ENCODE measurements around the gene EIF1AD. TPM values are rescaled to one million over a fixed set of nuclear protein-coding genes. Genes with fewer than 3 reads are reported as not detected.
"Not testable (repeated sequence)": the region's sequence is repeated elsewhere in the genome, so short reads cannot be mapped to it uniquely, and the experiment has no call there.

The EIF1AD gene
- total and polyA plus RNA-seq, 2 of the 8 experiments (the other 6 are each of a cell fraction or from before 2014, with no cell fraction given) = 32.6 to 39.9 TPM

DNA sequence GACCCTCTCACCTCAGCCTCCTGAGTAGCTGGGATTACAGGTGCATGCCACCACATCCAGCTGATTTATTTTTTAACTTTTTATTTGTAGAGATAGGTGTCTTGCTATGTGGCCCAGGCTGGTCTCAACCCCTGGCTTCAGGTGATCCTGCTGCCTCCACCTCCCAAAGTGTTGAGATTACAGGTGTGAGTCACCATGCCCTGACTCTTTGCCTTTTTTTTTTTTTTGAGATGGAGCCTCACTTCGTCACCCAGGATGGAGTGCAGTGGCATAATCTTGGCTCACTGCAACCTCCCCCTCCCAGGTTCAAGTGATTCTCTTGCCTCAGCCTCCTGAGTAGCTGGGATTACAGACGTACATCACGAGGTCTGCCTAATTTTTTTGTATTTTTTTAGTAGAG, 50.3 kb downstream of the EIF1AD start:
- not testable (repeated sequence) for H3K56ac ChIP-seq (replicated peaks; ENCODE audit: insufficient read length, low read depth, low read length); H3K23me2 ChIP-seq (ENCODE audit: low read depth, low read length); H2AK5ac ChIP-seq (ENCODE audit: low read depth, low read length); H3K27me3 ChIP-seq (replicated peaks in 1 of 4; ENCODE audit: control insufficient read depth in 3 of 4, extremely low read depth in 1 of 4, insufficient read depth in 3 of 4, low read length in 3 of 4); H3K4me1 ChIP-seq (replicated peaks in 1 of 4; ENCODE audit: control insufficient read depth in 3 of 4, insufficient read depth in 4 of 4, low read length in 3 of 4); H3K36me3 ChIP-seq (ENCODE audit: control insufficient read depth in 2 of 4, insufficient read depth in 4 of 4, low read length in 3 of 4); H4K91ac ChIP-seq (replicated peaks; ENCODE audit: insufficient read length, low read length); H3K18ac ChIP-seq (ENCODE audit: extremely low read depth, low read length); H3K4ac ChIP-seq (replicated peaks; ENCODE audit: insufficient read length, low read depth, low read length); H2BK5ac ChIP-seq (ENCODE audit: low read depth, low read length); H4K20me1 ChIP-seq (replicated peaks in 1 of 2; ENCODE audit: control insufficient read depth in 1 of 2, insufficient read depth in 2 of 2, low read length in 2 of 2); H3K9me3 ChIP-seq (ENCODE audit: insufficient read depth in 2 of 2, low read depth in 1 of 2, low read length in 1 of 2); H2AFZ ChIP-seq (ENCODE audit: low read length); H2BK20ac ChIP-seq (ENCODE audit: low read length); H3K27ac ChIP-seq (ENCODE audit: low read depth, low read length); FAIRE-seq; H3K79me1 ChIP-seq (ENCODE audit: low read depth, low read length); H3K4me2 ChIP-seq (ENCODE audit: insufficient read depth in 1 of 2, low read depth in 2 of 2, low read length in 2 of 2); H3K9ac ChIP-seq (replicated peaks in 1 of 4; ENCODE audit: extremely low read depth in 1 of 4, low read depth in 3 of 4, low read length in 3 of 4); H3K23ac ChIP-seq (ENCODE audit: insufficient read length); H3K4me3 ChIP-seq (ENCODE audit: extremely low read depth in 1 of 4, insufficient read depth in 2 of 4, low read depth in 3 of 4, low read length in 4 of 4); H2BK12ac ChIP-seq (ENCODE audit: low read depth, low read length); DNase-seq (ENCODE audit: low read depth in 1 of 2, low spot score in 2 of 2); H4K5ac ChIP-seq (ENCODE audit: insufficient read length, low read depth, low read length); H2BK15ac ChIP-seq (ENCODE audit: low read length); H3K79me2 ChIP-seq (ENCODE audit: control insufficient read depth in 1 of 2, insufficient read depth in 2 of 2, low read length in 2 of 2); H2BK120ac ChIP-seq (replicated peaks; ENCODE audit: low read depth, low read length); H4K8ac ChIP-seq (ENCODE audit: extremely low read depth, insufficient read depth, low read length); H3K14ac ChIP-seq (ENCODE audit: insufficient read length)
- 67% methylated on average over 3 of the region's 3 CpGs; no CpG with 5 or more reads in 1 of the 2 experiments for WGBS, 2 experiments (ENCODE audit: extremely low coverage in 1 of 2, insufficient coverage in 1 of 2, insufficient read length in 1 of 2, insufficient replicate concordance in 2 of 2, low coverage in 1 of 2, low lambda C conversion rate in 2 of 2, missing lambda C conversion rate in 1 of 2)
- POLR2A ChIA-PET (ENCODE audit: partially characterized antibody) = interaction anchor here (0.8 to 1.6 kb wide), 5 partner anchors 9 to 61 kb away, joined by 3 to 6 read pairs (median 3); partner anchors contain the start of genes CCDC85B and SART1
- CTCF ChIA-PET (ENCODE audit: partially characterized antibody) = interaction anchor here (0.6 to 1.7 kb wide), 2 partner anchors 19 to 27 kb away, joined by 3 to 8 read pairs; no protein-coding TSS in a partner anchor

GRCh38 chr11:65950711-65951110, 51.2 kb downstream of the EIF1AD start:
- not testable (repeated sequence) for DNase-seq (ENCODE audit: low read depth in 1 of 2, low spot score in 2 of 2); H4K8ac ChIP-seq (ENCODE audit: extremely low read depth, insufficient read depth, low read length); H3K4me2 ChIP-seq (ENCODE audit: insufficient read depth in 1 of 2, low read depth in 2 of 2, low read length in 2 of 2); H3K23ac ChIP-seq (ENCODE audit: insufficient read length); H3K36me3 ChIP-seq (ENCODE audit: control insufficient read depth in 2 of 4, insufficient read depth in 4 of 4, low read length in 3 of 4); H3K56ac ChIP-seq (replicated peaks; ENCODE audit: insufficient read length, low read depth, low read length); H4K91ac ChIP-seq (replicated peaks; ENCODE audit: insufficient read length, low read length); H3K4ac ChIP-seq (replicated peaks; ENCODE audit: insufficient read length, low read depth, low read length); H2BK5ac ChIP-seq (ENCODE audit: low read depth, low read length); H3K27ac ChIP-seq (ENCODE audit: low read depth, low read length); H2BK15ac ChIP-seq (ENCODE audit: low read length); H3K4me3 ChIP-seq (ENCODE audit: extremely low read depth in 1 of 4, insufficient read depth in 2 of 4, low read depth in 3 of 4, low read length in 4 of 4); H2BK120ac ChIP-seq (replicated peaks; ENCODE audit: low read depth, low read length); H2AK5ac ChIP-seq (ENCODE audit: low read depth, low read length); H2BK12ac ChIP-seq (ENCODE audit: low read depth, low read length); H3K27me3 ChIP-seq (replicated peaks in 1 of 4; ENCODE audit: control insufficient read depth in 3 of 4, extremely low read depth in 1 of 4, insufficient read depth in 3 of 4, low read length in 3 of 4); H2BK20ac ChIP-seq (ENCODE audit: low read length); FAIRE-seq; H3K18ac ChIP-seq (ENCODE audit: extremely low read depth, low read length); H3K79me2 ChIP-seq (ENCODE audit: control insufficient read depth in 1 of 2, insufficient read depth in 2 of 2, low read length in 2 of 2); H3K79me1 ChIP-seq (ENCODE audit: low read depth, low read length); H4K5ac ChIP-seq (ENCODE audit: insufficient read length, low read depth, low read length); H2AFZ ChIP-seq (ENCODE audit: low read length); H3K9me3 ChIP-seq (ENCODE audit: insufficient read depth in 2 of 2, low read depth in 1 of 2, low read length in 1 of 2); H3K9ac ChIP-seq (replicated peaks in 1 of 4; ENCODE audit: extremely low read depth in 1 of 4, low read depth in 3 of 4, low read length in 3 of 4); H4K20me1 ChIP-seq (replicated peaks in 1 of 2; ENCODE audit: control insufficient read depth in 1 of 2, insufficient read depth in 2 of 2, low read length in 2 of 2); H3K23me2 ChIP-seq (ENCODE audit: low read depth, low read length); H3K14ac ChIP-seq (ENCODE audit: insufficient read length)
- WGBS, 2 experiments (ENCODE audit: extremely low coverage in 1 of 2, insufficient coverage in 1 of 2, insufficient read length in 1 of 2, insufficient replicate concordance in 2 of 2, low coverage in 1 of 2, low lambda C conversion rate in 2 of 2, missing lambda C conversion rate in 1 of 2) = 99% methylated on average over 5 of the region's 5 CpGs; no CpG with 5 or more reads in 1 of the 2 experiments
- ChIA-PET CTCF (ENCODE audit: partially characterized antibody) (interaction anchor here (0.7 kb wide), 1 partner anchor 8 kb away, joined by 3 read pairs; no protein-coding TSS in a partner anchor), POLR2A (ENCODE audit: partially characterized antibody) (interaction anchor here (1.6 kb wide), 1 partner anchor 60 kb away, joined by 4 read pairs; the partner anchor contains the start of gene CCDC85B)
- peaks cover 0 to 16% (median 10%) of the 10 kb centered on the region in 4 experiments; a peak in 6 of 7 replicates for H3K4me1 ChIP-seq (replicated peaks in 1 of 4; ENCODE audit: control insufficient read depth in 3 of 4, insufficient read depth in 4 of 4, low read length in 3 of 4)

All from H1 (cell line).